HAP-1 (cell line): ENCODE results near the gene DDB1.

ENCODE experiments used
- DNase-seq, 2 experiments: peaks; one replicate each; pipeline ENCODE4 v3.0.0-alpha.2; 2016 to 2020; ENCODE audit warnings: low spot score in 2 of 2
- H3K27me3 ChIP-seq: fragments of 250-450 bp; sonication (Bioruptor Pico); 2 replicates; pipeline ENCODE4 v1.5.1; 2020; ENCODE audit warnings: low read depth, mild to moderate bottlenecking, moderate library complexity
- H3K36me3 ChIP-seq: fragments of 250-450 bp; sonication (Bioruptor Pico); replicated peaks from 2 replicates; pipeline ENCODE4 v1.5.1; 2020; ENCODE audit warnings: mild to moderate bottlenecking
- H3K4me1 ChIP-seq: fragments of 250-450 bp; sonication (Bioruptor Pico); 2 replicates; pipeline ENCODE4 v1.5.1; 2020; ENCODE audit warnings: mild to moderate bottlenecking
- H3K4me3 ChIP-seq: fragments of 250-450 bp; sonication (Bioruptor Pico); 2 replicates; pipeline ENCODE4 v1.5.1; 2020; ENCODE audit warnings: mild to moderate bottlenecking, moderate library complexity
- H3K9me3 ChIP-seq: fragments of 250-450 bp; sonication (Bioruptor Pico); 2 replicates; pipeline ENCODE4 v1.5.1; 2020; ENCODE audit warnings: mild to moderate bottlenecking, moderate library complexity
- in situ Hi-C: fragments of 300-500 bp; cut with MboI; formaldehyde crosslinking; loops from 3 replicates; pipeline ENCODE4 v1.14.3; 2020; ENCODE audit warnings: low sequenced_read_pairs, inconsistent platforms, mixed read lengths

Gene DDB1

GRCh38 chr11:61336171-61336935 is 3.4 kb upstream of the DDB1 start:
- DNase-seq = peak; percentile 66 to 87
- peaks cover 23% of the 10 kb centered on the region for H3K36me3 ChIP-seq
- peaks cover 33% of the 10 kb centered on the region for H3K4me1 ChIP-seq
- H3K4me3 ChIP-seq = no peak overlapping the region
- no peaks in the 10 kb centered on the region for H3K9me3 ChIP-seq
- in situ Hi-C loops = loop anchor here (5.0 kb wide), 1 partner anchor 51 kb away; no protein-coding TSS in a partner anchor
- H3K27me3 ChIP-seq = no peaks in the 10 kb centered on the region

- no peaks in the 10 kb centered on the region for H3K27me3 ChIP-seq
- H3K9me3 ChIP-seq = no peaks in the 10 kb centered on the region
- no peak for DNase-seq
- in situ Hi-C loops = loop anchor here (5.0 kb wide), 1 partner anchor 52 kb away; no protein-coding TSS in a partner anchor
- H3K4me1 ChIP-seq = peaks cover 37% of the 10 kb centered on the region
- peaks cover 27% of the 10 kb centered on the region for H3K36me3 ChIP-seq
- H3K4me3 ChIP-seq = no peak overlapping the region
Measured at GRCh38 chr11:61335355-61335710, 2.4 kb upstream of the DDB1 start.

DNA sequence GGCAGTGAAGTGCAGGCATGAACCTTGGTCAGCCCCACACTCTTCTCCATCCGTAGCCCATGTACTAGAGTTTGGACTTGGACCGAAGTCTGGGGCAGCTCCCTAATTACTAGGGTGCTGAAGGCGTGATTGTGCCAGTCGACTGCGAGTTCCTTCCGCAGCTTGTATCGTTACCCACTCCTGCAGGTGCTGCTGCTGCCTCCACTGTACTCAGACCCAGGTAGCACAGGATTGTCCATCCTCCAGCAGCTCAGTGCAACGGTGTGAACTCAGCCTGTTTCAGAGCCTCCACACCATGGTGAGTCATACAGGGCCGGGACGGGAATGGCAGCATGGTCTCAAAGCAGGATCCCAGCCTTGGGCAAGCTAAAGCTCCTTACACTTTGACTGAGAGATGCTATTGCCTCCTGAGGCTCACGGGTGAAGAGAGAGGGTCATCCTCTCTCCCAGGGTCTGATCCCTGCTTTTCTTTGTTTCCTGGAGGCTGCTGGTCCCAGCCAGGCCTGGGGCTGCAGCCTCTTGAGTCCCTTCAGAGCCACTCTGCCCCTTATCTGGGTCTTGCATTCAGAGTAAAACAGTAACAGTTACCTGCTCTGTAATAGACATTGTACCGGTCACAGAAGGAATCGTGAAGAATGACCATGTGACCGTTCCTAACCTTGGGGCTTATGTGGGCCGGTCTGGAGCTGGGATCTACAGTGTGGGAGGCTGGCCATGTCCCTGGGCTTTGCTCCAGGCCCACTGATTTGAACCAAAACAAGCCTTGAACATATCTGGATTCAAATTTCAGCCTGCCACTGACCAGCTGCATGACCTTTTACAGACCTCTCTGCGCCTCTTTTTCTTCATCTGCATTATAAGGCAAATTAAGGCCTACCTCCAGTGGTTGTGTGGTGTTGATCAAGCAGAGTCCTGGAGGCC is 1.8 kb upstream of the DDB1 start:
- H3K36me3 ChIP-seq = peaks cover 33% of the 10 kb centered on the region
- in situ Hi-C loops = loop anchor here (5.0 kb wide), 1 partner anchor 53 kb away; no protein-coding TSS in a partner anchor
- no peaks in the 10 kb centered on the region for H3K27me3 ChIP-seq
- H3K9me3 ChIP-seq = no peaks in the 10 kb centered on the region
- H3K4me1 ChIP-seq = peaks cover 37% of the 10 kb centered on the region
- DNase-seq = no peak
- no peak overlapping the region for H3K4me3 ChIP-seq

DNA sequence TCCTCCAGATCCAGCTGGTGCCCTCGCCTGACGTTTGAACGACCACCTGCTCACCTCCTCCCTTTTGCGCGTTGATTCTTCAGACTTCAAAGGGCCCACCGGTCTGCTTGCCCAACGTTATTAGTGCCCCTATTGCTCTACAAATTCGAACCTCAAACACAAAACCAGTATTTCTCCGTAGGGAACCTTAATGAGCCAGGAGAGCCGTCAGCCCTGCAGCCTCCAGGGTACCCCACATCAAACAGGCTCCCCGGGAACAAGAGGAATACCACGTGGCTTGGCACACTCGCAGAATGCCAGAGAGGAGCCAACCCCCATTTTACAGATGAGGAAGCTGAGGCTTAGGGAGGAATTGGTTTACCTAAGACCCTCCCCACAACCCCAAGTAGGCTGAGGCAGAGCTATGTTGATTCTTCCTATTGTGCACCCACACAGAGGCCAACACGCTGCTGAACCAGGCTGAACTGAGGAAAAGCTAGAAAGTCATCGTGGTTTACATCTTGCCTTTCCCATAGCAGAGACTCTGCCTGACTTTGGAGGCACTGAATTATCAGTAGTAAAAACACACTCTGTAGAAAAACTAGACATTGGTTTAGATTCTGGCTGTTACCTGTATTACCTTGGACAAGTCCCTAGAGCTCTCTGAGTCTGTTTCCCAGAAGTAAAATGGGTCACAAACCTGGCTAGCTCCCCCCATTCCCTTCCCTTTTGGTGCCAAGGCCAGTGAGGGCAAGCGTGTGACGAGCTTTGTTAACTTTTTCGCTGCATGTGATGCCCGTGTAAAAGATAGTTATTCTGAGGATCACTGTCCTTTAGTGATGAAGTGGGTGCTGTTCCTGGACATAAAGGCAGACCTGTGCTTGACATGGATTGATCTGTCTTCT is 887 bp upstream of the DDB1 start:
- in situ Hi-C loops = no loop called here
- peaks cover 37% of the 10 kb centered on the region for H3K36me3 ChIP-seq
- H3K4me1 ChIP-seq = peaks cover 37% of the 10 kb centered on the region
- DNase-seq = no peak
- H3K27me3 ChIP-seq = no peaks in the 10 kb centered on the region
- H3K9me3 ChIP-seq = no peaks in the 10 kb centered on the region
- peak overlapping the region; percentile 95 for H3K4me3 ChIP-seq

- Histone ChIP-seq H3K9me3 (no peaks in the 10 kb centered on the region), H3K27me3 (no peaks in the 10 kb centered on the region), H3K36me3 (peaks cover 44% of the 10 kb centered on the region), H3K4me1 (peaks cover 37% of the 10 kb centered on the region), H3K4me3 (peak overlapping the region; percentile 95)
- peak in 1 of 2 experiments; percentile 44 for DNase-seq
- in situ Hi-C loops = no loop called here
Measured at GRCh38 chr11:61332281-61332796, 566 bp downstream of the DDB1 start.

- H3K27me3 ChIP-seq = no peaks in the 10 kb centered on the region
- H3K36me3 ChIP-seq = peaks cover 46% of the 10 kb centered on the region
- peaks cover 37% of the 10 kb centered on the region for H3K4me1 ChIP-seq
- H3K4me3 ChIP-seq = peak overlapping the region; percentile 95
- in situ Hi-C loops = no loop called here
- no peaks in the 10 kb centered on the region for H3K9me3 ChIP-seq
- no peak for DNase-seq
Measured at GRCh38 chr11:61331651-61332050, 1.3 kb downstream of the DDB1 start.

GRCh38 chr11:61329871-61330270 is 3.0 kb downstream of the DDB1 start:
- in situ Hi-C loops = no loop called here
- H3K4me1 ChIP-seq = peaks cover 24% of the 10 kb centered on the region
- H3K27me3 ChIP-seq = no peaks in the 10 kb centered on the region
- H3K36me3 ChIP-seq = peaks cover 59% of the 10 kb centered on the region
- no peak for DNase-seq
- no peaks in the 10 kb centered on the region for H3K9me3 ChIP-seq
- H3K4me3 ChIP-seq = no peak overlapping the region

- H3K4me3 ChIP-seq = no peak overlapping the region
- peaks cover 73% of the 10 kb centered on the region for H3K36me3 ChIP-seq
- DNase-seq = no peak
- no peaks in the 10 kb centered on the region for H3K9me3 ChIP-seq
- in situ Hi-C loops = no loop called here
- H3K27me3 ChIP-seq = no peaks in the 10 kb centered on the region
- peaks cover 11% of the 10 kb centered on the region; the same call in 1 of the 2 replicates for H3K4me1 ChIP-seq
Measured at GRCh38 chr11:61328351-61328750, 4.6 kb downstream of the DDB1 start.

DNA sequence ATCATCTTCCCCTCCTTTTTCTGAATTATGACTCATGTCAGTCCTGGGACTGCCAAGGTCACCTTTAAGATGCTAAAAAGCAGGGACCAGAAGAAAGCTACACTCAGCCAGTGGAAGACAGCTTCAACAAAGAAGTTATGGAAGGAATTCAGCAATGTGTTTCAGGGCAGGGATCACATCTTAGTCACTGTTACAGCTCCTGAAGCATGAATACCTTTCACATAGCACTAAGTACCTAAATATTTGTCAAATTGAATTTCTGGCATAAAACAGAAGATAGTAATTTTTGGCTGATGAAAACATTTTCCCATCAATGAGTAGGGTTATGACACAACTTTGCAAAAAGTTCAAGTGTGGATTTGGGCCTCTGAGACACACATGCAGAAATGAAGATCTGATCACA is 5.2 kb downstream of the DDB1 start:
- no peaks in the 10 kb centered on the region for H3K27me3 ChIP-seq
- H3K4me1 ChIP-seq = peaks cover 11% of the 10 kb centered on the region; the same call in 1 of the 2 replicates
- H3K4me3 ChIP-seq = no peak overlapping the region
- no peaks in the 10 kb centered on the region for H3K9me3 ChIP-seq
- in situ Hi-C loops = no loop called here
- DNase-seq = no peak
- peaks cover 79% of the 10 kb centered on the region for H3K36me3 ChIP-seq

DNA sequence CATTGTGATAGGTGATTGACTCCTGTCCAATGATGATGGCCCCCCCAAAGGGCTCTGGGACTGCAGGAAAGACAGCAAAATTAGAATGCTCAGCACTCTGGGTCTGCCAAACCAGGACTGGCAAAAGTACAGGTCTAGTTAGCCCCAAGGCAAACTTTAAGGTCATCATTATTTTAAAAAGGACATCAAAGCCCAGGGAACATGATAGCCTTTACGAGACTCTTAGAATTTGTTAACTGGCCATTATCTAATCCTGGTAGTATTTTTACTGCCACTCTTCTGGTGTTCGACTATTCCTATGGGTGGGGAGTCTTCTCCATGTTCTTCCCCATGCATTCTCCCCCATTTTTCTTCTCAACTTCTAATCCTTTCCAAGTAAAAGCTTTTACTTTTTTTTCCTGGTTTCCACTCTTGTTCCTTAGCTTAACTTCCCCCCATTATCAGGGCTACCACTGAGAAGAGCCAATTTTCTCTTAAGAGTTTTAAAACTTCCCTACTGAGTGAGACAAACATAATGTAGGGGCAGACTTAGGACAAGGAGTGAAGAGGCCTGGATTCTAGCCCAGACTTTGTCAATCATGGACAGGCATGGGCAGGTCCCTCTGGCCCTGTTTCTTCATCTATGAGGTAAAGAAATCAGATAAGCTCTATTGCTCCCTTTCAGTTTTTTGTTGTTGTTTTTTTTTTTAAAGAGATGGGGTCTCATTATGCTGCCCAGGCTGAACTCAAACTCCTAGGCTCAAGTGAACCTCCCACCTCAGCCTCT is 7.1 kb downstream of the DDB1 start:
- Histone ChIP-seq H3K9me3 (no peaks in the 10 kb centered on the region), H3K36me3 (peaks cover 84% of the 10 kb centered on the region), H3K27me3 (no peaks in the 10 kb centered on the region), H3K4me1 (0 out of 2 replicates have a peak, but pooled peaks cover under 1% of the 10 kb centered on the region), H3K4me3 (no peak overlapping the region)
- in situ Hi-C loops = no loop called here
- DNase-seq = no peak

- no peak overlapping the region for H3K4me3 ChIP-seq
- H3K27me3 ChIP-seq = no peaks in the 10 kb centered on the region
- H3K9me3 ChIP-seq = no peaks in the 10 kb centered on the region
- no peak for DNase-seq
- peaks cover 76% of the 10 kb centered on the region for H3K36me3 ChIP-seq
- no peaks in the 10 kb centered on the region for H3K4me1 ChIP-seq
- in situ Hi-C loops = no loop called here
Measured at GRCh38 chr11:61315260-61315659, 17.6 kb downstream of the DDB1 start.

DNA sequence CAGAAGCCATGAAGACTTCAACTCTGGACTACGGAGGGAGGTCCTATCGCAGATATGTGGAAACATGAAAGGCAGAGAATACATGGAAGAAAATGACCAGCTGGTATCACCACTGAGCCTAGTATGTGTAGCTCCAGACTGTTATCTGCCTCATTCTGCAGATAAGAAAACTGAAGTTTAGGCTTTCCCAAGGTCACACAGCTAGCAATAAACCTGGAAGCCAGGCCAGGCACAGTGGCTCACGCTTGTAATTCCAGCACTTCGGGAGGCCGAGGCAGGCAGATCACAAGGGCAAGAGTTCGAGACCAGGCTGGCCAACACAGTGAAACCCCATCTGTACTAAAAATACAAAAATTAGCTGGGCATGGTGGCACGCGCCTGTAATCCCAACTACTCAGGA is 22.2 kb downstream of the DDB1 start:
- in situ Hi-C loops = no loop called here
- DNase-seq = no peak
- Histone ChIP-seq H3K9me3 (no peaks in the 10 kb centered on the region), H3K36me3 (peaks cover 90% of the 10 kb centered on the region), H3K4me1 (no peaks in the 10 kb centered on the region), H3K4me3 (no peak overlapping the region), H3K27me3 (no peaks in the 10 kb centered on the region)
